Panc1 (cell line): ENCODE results near the gene NEURL2.

ENCODE experiments used
- CTCF ChIP-seq: fragments of 450-650 bp; IDR thresholded peaks from 2 replicates; pipeline ENCODE4 v1.5.1; 2017; ENCODE audit warnings: mild to moderate bottlenecking
- POLR2AphosphoS5 ChIP-seq: IDR thresholded peaks from 2 replicates; pipeline ENCODE4 v1.6.1; 2012; ENCODE audit warnings: mild to moderate bottlenecking, low read depth, low read length, moderate library complexity

GRCh38 chr20:45850238-45850637 lies 40.8 kb downstream of the NEURL2 start:
- no peak for TF ChIP-seq CTCF
- TF ChIP-seq POLR2AphosphoS5: no peak
